ENCODE data around the gene EPOP.
A peak's percentile ranks its signal among the peaks of the same experiment; 100 is the strongest.

GRCh38 chr17:38667099-38667786 lies 7.5 kb downstream of the EPOP start:
- no peak for TF ChIP-seq EP300 (IDR thresholded peaks at IDR 0.05)
- peak; percentile 92 to 100 (median 97) for TF ChIP-seq CTCF (IDR thresholded peaks at IDR 0.05)
